A673 (cell line): ENCODE results near the gene SALL1.

ENCODE experiments used
- EZH2 ChIP-seq: fragments of 200-600 bp; sonication (generic); IDR thresholded peaks from 2 replicates; pipeline ENCODE4 v1.6.1; 2017; ENCODE audit warnings: borderline replicate concordance, low read depth, mild to moderate bottlenecking, mixed read lengths, antibody characterized with exemption, low read length; ENCODE audit not compliant: poor library complexity, severe bottlenecking
- TF ChIP-seq, protein P1 (sequence below): fragments of 300-800, 200-600 bp; sonication (generic); conservative IDR thresholded peaks from 2 replicates; pipeline ENCODE4 v1.5.1; 2017; ENCODE audit warnings: low read depth, mild to moderate bottlenecking, antibody characterized with exemption, low read length, moderate library complexity, mixed read lengths

GRCh38 chr16:51120730-51121347, 30.2 kb downstream of the SALL1 start:
- TF ChIP-seq, protein P1, sequence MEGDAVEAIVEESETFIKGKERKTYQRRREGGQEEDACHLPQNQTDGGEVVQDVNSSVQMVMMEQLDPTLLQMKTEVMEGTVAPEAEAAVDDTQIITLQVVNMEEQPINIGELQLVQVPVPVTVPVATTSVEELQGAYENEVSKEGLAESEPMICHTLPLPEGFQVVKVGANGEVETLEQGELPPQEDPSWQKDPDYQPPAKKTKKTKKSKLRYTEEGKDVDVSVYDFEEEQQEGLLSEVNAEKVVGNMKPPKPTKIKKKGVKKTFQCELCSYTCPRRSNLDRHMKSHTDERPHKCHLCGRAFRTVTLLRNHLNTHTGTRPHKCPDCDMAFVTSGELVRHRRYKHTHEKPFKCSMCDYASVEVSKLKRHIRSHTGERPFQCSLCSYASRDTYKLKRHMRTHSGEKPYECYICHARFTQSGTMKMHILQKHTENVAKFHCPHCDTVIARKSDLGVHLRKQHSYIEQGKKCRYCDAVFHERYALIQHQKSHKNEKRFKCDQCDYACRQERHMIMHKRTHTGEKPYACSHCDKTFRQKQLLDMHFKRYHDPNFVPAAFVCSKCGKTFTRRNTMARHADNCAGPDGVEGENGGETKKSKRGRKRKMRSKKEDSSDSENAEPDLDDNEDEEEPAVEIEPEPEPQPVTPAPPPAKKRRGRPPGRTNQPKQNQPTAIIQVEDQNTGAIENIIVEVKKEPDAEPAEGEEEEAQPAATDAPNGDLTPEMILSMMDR, result no peak
- TF ChIP-seq EZH2, result no peak
